Endothelial cell of hepatic sinusoid (primary cell): ENCODE measurements around the gene BMF.

Experiments
- in situ Hi-C: cut with HindIII; loops from 2 replicates; pipeline ENCODE4 v1.10.0; 2017; ENCODE audit warnings: low sequenced_read_pairs

BMF gene

DNA sequence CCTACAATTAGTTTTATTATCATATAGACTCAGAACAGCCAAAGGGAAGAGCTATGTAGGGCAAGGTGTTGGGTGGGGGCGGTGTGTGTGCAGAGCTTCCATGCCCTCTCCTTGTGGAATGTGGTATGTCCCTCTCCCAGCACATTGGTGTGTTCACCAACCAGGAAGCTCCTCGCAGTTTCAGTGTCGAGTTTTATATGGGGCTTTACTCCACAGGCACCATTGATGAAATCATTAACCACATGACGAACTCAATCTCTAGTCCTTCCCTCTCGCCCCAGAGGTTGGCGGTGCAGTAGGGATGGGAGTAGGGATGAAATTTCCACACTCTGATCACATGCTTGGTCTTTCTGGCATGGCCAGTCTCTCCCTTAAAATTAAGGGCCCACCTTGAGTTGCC is 56.1 kb downstream of the BMF start:
- in situ Hi-C loops = no loop called here

DNA sequence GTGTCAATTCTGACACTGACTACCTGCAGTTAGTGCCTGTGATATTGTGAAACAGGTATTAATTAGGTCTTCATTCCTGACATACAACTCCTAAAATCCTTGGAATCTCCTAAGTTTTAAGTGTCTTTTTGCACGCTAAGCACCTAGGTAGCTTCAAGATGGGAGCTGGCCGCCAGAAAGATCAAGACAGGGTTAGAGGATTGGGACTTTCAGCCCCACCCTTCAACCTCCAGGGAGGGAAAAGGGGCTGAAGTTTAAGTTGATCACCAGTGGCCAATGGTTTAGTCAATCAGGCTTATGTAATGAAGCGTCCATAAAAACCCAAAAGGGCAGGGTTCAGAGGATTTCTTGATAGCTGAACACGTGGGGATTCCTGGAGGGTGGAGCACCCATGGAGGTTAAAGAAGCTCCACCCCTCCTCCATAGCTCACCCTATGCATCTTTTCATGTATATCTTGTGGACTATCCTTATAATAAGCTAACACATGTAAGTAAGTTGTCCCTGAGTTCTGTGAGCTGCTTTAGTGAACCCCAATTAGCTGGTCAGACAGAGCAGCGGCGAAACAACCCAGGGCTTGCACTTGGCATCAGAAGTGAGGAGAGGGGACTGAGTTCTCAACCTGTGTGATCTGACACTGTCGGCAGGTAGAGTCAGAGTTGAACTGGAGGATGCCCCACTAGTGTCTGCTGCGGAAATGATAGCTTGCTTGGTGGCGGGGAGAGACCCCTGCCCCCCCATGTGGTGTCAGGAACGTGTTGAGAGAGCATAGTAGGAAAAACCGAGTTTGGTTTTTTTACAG is 56.9 kb downstream of the BMF start:
- in situ Hi-C loops = no loop called here

DNA sequence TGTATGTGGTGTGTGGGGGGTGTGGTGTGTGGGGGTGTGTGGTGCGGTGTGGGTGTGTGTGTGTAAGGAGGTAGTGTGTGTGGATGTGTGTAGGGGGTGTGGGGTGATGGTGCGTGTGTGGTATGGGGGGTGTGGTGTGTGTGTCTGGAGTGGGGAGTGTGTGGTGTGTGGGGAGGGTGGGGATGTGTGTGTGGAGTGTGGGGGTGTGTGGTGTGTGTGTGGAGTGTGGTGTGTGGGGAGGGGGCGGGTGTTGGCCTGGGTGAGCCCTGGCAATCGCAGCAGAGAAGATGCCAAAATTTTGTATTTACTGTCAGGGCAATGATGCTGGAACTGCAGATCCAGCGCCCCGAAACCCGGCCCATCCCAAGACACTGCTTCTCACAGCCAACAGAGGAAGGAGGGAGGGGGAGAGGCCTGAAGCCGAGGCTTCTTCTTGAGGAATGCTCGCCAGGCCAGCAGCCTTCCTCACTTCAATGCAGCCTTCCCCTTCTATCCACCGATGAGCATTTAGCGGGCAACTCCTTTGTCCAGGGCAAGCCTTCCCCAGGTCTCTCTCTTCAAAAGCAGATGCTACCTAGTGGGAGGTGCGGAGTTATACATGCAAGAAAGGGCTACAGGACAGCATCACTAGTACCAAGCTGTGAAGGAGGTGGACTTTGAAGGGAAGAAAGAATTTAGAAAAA is 57.8 kb downstream of the BMF start:
- in situ Hi-C loops = no loop called here

DNA sequence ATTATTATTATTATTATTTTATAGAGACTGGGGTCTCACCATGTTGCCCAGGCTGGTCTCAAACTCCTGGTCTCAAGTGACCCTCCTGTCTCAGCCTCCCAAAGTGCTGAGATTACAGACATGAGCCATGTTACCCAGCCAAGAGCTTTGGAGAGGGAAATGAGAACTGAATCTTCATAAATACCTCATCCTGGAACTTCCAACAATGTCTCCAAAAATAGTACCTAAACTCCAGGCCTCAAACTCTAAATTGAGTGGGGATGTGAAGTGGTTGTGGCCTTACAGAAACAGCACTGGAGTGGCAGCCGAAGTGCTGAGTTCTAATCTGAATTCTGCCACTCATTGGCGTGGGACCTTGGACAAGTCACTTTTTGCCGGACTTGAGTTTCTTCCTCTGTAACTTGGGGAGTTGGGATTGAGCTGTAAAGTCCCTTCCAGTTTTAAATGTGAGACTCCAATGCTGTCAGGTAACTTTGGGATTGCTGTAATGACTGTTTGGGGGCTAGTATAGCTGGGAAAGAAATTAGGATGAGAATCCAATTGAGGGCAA is 59.7 kb downstream of the BMF start:
- in situ Hi-C loops = loop anchor here (5.0 to 10.0 kb wide), 4 partner anchors 53 to 223 kb away; partner anchors contain the start of gene BUB1B

DNA sequence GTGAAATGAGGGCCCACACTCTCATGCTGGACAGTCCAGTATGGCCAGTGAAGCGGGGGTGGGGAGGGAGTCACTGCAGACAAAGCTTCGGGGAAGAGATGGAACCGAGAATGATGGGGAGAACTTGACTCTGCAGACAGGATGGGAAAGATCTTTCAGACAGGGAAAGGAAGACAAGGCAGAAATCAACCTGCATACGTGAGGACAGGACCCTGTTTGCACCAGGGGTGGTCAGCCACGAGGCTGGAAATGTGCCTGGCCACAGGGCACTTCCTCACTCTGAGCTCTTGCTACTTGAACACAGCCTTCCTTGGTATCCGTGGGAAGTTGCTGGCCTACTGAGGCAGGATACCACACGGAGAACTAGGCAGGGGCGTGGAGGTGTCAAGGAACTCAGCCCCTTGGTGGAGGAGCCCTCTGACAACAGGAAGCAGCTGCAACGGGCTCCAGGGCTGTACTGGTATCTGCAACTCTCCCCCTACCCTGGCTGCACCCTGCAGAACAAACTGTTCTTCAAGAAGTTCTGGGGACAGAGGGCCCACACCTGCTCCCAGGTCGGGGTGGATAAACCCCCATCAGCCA is 60.4 kb downstream of the BMF start:
- in situ Hi-C loops = loop anchor here (5.0 to 10.0 kb wide), 4 partner anchors 54 to 224 kb away; partner anchors contain the start of gene BUB1B

DNA sequence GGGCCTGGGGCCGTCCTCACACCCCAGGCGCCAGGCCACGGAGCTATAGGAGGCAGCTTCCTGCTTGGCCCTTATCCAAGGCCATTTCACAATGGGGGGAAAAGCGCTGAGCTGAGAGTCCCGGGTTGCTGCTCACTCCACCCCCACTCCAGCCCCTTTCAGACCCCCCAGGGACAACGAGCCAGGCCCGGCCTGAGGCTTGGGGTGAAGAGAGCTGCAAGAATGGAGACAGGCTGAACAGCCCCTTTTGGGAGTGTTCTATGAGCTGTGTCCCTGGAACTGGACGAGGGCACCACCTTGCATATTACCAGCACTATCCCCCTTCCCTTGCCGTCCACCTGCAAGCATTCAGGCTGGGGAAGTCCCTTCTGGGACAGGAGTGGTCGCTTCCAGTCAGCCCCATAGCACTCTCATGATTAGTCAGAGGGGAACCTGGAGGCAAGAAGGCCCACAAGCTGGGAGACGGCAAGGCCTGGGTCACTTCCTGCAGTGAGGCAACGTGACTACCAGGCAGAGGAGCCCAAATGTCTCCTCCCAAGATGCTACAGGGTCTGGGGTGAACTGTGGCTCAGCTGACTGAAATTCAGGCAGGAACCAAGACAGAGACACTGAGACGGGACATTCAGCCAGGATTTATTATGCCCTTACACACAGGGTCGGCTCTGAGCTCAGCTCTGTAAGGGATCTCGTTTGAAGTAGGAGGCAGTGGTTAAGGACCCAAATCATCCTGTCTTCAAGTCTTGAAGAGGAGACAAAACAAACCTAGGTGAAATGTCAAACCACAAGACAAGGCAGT is 61.1 kb downstream of the BMF start:
- in situ Hi-C loops = loop anchor here (5.0 to 10.0 kb wide), 4 partner anchors 55 to 225 kb away; partner anchors contain the start of gene BUB1B

DNA sequence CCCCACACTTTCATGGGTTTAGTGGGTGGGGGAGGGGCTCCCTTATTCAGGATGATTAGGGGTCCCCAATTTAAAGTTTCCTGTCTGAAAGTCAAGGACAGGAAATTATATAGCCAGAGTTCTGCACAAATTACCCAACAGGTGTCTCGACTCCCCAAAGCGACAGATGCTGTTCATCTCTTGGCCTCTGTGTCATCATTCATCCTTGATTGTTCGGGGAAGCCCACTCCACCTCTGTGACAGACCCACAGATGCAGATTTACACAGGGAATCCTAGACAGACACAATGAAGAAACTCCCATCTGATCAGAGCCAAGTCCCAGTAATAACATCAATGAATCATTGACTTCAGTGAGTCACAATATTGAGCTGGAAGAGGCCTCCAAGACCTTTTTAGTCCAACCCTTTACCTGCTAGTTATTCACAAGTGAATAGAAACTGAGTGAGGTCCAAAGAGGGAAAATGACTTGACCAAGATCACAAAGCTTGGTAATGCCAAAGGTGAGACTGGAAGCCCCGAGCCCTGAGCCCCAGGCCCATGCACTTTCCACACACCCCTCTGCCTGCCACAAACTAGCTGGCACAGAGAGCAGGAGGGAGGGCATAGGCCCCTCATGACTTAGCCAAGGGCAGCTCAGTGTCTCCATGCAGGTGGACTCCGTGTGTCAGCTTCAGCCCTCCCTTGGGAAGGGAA is 61.8 kb downstream of the BMF start:
- in situ Hi-C loops = loop anchor here (5.0 to 10.0 kb wide), 4 partner anchors 55 to 225 kb away; partner anchors contain the start of gene BUB1B

DNA sequence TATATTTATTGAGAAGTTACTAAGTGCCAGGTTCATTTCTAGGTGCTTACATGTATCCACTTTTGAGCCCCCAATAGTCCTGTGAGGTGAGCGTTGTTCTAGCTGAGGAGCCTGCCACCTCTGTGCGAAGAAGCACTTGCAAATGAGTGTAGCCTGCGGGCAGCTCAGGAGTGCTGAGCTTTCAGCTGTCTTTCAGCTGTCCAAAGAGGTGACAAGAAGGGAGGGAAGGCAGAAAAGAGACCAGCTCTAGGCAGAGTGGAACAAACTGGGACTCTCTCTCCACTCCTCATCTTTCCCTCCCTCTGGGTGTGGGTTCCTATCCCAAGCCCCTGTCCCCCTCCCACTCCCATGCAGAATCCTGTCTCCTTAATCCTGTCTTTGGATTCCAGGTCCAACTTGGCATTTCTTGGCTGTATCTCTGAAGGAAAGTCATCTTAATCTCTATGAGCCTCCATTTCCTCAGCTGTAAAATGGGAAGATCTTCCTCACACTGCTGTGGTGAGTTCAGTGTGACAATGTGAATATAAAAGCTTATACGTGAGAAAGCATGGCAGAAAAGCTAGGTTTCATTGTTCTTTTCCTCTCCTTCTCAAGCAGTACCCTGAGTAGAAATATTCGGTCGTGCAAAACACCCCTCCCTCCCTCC is 63.0 kb downstream of the BMF start:
- in situ Hi-C loops = loop anchor here (5.0 to 10.0 kb wide), 4 partner anchors 57 to 227 kb away; partner anchors contain the start of gene BUB1B

DNA sequence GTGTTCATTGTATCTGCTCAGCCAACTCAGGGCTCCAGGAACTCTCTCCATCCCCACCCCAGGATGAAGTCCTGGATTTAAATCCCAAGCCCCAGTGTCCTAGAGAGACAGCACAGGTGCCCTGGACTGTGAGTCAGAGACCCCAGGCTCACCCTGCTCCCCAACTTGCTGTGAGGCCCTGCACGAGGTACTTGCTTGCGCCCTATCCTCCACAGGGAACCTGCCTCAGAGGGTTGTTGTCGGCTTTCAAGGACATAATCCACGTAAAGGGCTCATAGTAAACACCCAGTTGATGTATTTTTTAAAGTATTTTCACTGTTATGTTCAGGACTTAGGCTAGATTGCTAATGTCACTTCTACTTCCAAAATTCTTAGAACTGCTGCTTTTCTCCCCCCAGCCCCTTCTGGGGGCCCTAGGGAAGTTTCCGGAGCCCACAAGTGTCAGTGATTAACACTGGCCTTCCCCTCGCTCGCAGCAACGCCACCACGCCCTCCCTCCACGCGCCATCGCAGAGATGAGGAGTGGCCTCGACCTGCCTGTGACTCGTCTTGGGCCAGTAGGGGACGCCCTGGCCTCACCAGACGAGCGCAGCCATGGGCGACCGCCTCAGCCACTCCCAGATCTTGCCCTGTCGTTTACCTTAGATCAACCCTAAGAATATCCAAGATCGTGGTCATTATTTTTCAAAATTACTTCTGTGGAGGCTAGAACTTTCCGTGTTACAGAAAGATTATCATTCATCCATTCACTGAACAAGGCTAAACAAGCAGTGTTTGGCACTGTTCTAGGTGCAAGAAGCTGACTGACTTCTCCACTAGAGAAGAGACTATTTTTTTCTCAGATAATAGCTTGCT is 63.7 kb downstream of the BMF start:
- in situ Hi-C loops = loop anchor here (5.0 to 10.0 kb wide), 4 partner anchors 57 to 227 kb away; partner anchors contain the start of gene BUB1B

DNA sequence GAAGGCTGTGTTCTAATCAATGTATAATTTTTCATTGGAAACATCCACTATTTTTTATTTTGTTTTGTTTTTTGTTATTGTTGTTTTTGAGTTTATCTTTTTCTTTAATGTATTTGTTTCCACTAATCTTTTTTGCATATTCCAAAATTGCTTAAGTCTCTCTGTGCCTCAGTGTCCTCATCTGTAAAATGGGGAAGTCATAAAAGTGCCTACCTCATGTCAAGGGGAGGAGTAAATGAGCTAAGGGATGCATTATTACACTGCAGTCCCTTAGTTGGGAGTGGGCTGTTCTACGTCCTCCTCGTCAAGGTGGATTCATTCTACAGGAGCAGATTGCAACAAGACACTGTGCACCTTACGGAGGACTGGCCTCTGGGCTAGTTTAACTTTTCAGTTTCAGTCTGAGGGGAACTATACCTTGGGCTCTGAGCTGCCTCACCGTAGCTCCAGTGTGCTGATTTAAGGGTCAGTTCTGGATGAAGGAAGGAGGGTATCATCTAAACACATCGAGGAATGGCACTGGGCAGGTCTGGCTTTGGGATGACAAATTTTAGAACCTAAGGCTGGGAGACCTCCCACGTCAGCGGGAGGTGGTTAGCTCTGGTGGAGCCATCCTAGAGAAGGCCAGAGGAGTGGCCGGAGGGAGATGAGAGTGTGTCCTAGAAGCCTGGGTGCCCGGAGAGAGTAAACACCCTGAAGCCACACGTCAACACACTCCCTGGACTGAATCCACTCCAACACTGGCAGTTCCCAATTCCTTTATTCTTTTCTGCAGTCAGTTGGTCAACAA is 64.6 kb downstream of the BMF start:
- in situ Hi-C loops = loop anchor here (10.0 kb wide), 1 partner anchor 171 kb away; no protein-coding TSS in a partner anchor

DNA sequence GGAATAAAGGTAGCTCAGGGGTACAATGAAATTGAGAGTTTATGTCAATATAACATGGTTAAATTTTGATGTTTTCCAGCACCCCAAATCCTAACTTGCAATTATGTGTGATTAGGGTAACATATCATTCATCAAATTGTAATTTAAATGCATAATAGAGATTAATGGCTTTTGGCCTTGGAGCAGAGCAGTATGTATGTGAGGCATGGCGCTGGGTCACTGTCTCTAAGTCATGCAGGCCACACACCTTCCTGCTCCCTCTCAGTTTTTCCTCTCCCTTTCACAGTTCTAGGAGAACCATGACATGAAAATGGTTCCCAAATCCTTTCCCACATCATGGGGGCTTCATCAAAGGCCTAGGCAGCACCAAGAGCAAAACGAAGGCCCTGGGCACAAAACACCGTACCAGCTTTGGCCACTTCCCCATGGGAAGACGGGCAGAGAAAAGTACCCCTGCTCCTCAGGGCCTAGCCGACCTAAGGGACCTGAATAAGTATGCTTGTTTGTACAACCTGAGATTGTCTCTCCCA is 65.8 kb downstream of the BMF start:
- in situ Hi-C loops = loop anchor here (10.0 kb wide), 1 partner anchor 172 kb away; no protein-coding TSS in a partner anchor

DNA sequence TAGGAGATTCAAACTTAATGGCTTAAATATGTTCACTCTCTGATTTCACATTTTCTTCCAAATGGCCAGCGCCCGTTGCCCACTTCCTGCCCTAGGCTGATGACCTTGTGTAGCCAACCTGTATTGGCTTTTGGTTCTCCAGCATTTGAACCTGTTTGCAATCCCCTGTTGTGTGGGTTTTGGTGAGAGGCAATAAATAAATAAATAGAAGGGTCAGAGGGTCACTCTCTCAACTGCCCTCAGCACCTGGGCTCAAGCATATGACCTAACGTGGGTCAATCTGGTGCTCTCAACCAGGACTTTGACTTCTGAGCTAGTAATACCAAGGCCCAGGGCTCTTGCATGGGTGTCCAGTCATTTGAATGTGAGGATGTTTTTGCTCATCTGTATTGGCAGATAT is 67.9 kb downstream of the BMF start:
- in situ Hi-C loops = loop anchor here (10.0 kb wide), 1 partner anchor 174 kb away; no protein-coding TSS in a partner anchor

DNA sequence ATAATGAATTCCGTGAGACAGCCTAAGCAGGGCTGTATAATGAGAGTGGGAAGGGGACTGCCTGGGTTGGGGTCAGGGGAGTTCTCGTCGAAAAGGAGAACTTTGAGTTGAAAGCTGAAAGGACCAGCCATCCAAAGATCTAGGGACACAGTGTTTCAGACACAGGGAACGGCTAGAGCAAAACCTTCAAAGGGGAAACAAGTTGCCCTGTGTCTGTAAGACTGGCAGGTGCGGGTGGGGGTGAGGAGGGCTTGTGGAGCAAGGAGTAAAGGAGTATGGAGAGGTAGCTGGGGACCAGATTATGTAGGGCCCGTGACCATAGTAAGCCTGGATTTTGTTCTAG is 68.4 kb downstream of the BMF start:
- in situ Hi-C loops = loop anchor here (10.0 kb wide), 1 partner anchor 175 kb away; no protein-coding TSS in a partner anchor

DNA sequence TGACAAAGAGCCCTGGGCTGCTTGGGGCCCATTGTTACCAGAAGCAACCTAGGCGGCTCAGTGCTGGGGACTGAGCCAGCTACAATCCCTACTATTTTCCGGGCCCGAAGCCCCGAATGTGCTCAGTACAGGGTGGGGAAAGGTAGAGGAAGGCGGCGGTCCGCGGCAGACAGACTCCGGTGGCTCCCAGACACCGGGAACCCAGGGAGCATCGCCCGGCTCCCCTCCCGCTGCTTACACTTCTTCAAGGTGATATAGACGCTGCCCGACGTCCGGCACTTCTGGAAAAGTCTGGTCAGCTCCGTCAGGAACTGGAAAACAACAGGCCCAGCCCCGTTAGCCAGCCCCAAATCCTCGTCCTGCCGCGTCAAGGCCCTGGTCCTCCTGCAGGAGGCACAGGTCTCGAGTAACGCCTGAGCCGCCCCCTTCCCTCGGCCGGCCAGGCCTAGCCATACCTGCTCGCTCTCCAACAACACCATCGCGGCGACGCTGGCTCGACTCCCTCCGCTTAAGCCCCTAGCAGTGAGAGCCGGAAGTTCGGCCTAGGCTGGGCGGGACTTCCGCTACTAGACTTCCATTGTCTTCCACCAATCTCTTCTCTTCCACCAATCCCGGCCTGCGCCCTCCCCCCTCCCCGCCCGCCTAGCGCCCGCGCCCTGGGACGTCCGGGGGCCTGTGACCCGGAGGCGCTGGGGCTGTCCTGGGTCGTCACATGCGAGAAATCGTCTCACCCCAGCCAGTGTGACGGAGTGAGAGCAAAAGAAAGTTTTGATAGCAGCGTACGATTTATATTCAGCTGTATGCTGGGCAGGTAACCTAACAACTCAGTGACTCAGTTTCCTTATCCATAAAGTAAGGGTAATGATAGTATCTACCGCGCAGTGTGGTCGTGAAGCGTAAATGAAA is 69.8 kb downstream of the BMF start, which contains the start of gene SRP14:
Gene SRP14 (minus strand): TSS at position 544 of the 906 bp plus-strand sequence. CDS start 65 bp downstream, at position 479.
- in situ Hi-C loops = no loop called here

DNA sequence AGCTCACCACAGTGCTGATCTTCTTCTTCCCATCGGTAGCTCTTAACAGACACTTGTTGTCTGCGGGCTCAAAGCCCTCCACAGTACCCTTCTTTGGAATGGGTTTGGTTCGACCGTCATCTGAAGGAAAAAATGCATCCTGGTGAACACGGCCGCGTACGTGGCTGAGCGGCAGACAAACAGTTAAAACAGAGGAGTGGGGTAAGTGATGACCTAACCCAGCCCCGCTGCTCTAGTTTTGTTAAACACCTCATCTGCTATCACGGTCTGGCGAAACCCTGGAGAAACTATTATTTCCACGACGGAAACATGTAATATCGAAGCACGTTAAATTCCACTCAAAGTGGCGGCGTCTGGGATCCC is 70.4 kb downstream of the BMF start:
- in situ Hi-C loops = no loop called here
